H1 (cell line): Measurements from ENCODE around the gene RAB31. TPM values are rescaled to one million over a fixed set of nuclear protein-coding genes. Genes with fewer than 3 reads are reported as not detected.

Source experiments
- CBX8 ChIP-seq: fragments of 300-800, 300-1000 bp; sonication (generic); IDR thresholded peaks from 2 replicates; pipeline ENCODE4 v1.7.1; 2016; ENCODE audit warnings: low read depth, low read length, borderline replicate concordance
- POLR2A ChIP-seq, 2 experiments: IDR thresholded peaks; 1 replicate in 1 of 2; 2 replicates in 1 of 2; pipeline ENCODE4 v1.6.1; 2011; ENCODE audit warnings: low read depth in 2 of 2, low read length in 2 of 2, mild to moderate bottlenecking in 2 of 2; ENCODE audit errors: control extremely low read depth in 1 of 2
- RBBP5 ChIP-seq: IDR thresholded peaks from 2 replicates; pipeline ENCODE4 v1.7.1; 2012; ENCODE audit warnings: low read depth, mild to moderate bottlenecking, inconsistent platforms, low read length, moderate library complexity, borderline replicate concordance
- SP2 ChIP-seq: IDR thresholded peaks from 2 replicates; pipeline ENCODE4 v1.6.1; 2012; ENCODE audit warnings: mild to moderate bottlenecking, low read length, inconsistent platforms
- polyA plus RNA-seq, 7 experiments: library from polyadenylated mRNA; depleted of rRNA in 3 of 7; stranded (reverse) in 5 of 7; unstranded in 2 of 7; fragments of >200 nt in 5 of 7; fragments of 200-250 nt in 2 of 7; gene quantifications; 1 replicate in 5 of 7; 2 replicates in 1 of 7; 4 replicates in 1 of 7; pipeline versions ENCODE4 v1.2.1 to v1.2.3, GENCODE V29; 2011 to 2013; ENCODE audit warnings: missing spikeins in 2 of 7, mixed read lengths in 2 of 7
- total RNA-seq: library from RNA; stranded (reverse); fragmentation: NEBNext Ultra II Directional; extraction: Animal tissue kit (Norgen Biotek cat#: 25700); gene quantifications from 2 replicates; pipeline ENCODE4 v1.2.1, GENCODE V29; 2021

Gene RAB31
- total and polyA plus RNA-seq, 2 of the 8 experiments (the other 6 are each of a cell fraction or from before 2014, with no cell fraction given), result 15.2 to 40.9 TPM

DNA sequence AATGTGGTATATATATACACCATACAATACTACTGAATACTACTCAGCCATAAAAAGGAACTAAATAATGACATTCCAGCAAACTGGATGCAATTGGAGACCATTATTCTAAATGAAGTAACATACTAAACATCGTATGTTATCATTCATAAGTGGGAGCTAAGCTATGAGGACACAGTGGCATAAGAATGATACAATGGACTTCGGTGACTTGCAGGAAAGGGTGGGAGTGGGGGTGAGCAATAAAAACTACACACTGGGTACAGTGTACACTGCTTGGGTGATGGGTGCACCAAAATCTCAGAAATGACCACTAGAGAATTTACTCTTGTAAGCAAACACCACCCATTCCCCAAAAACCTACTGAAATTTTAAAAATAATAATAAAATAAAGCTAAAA lies 87.9 kb downstream of the RAB31 start (continued):
- TF ChIP-seq RBBP5, result no peak
- no peak for TF ChIP-seq POLR2A (IDR thresholded peaks at IDR 0.05; ENCODE audit: control extremely low read depth in 1 of 2, low read depth in 2 of 2, low read length in 2 of 2)
- TF ChIP-seq SP2, result no peak
- TF ChIP-seq CBX8, result no peak
